HG03571 (cell line): ENCODE measurements around the gene TPX2.
"Not testable (repeated sequence)": the region's sequence is repeated elsewhere in the genome, so short reads cannot be mapped to it uniquely, and the experiment has no call there.

ENCODE experiments used
- ATAC-seq: cut with Tn5 transposase; IDR thresholded peaks from one replicate; pipeline ENCODE4 v1.9.1; 2021; ENCODE audit not compliant: unreplicated experiment

Gene TPX2

GRCh38 chr20:31719644-31720485 lies 19.2 kb upstream of the TPX2 start:
- ATAC-seq: no peak

GRCh38 chr20:31720486-31721407 lies 18.3 kb upstream of the TPX2 start:
- no peak for ATAC-seq

- ATAC-seq: no peak
These were observed 17.5 kb upstream of the TPX2 start for GRCh38 chr20:31721408-31722256.

- no peak for ATAC-seq
These were observed 16.6 kb upstream of the TPX2 start, which contains the start of gene BCL2L1 for GRCh38 chr20:31722257-31723068. BCL2L1 (minus strand) TSS chr20:31722868; CDS start chr20:31722218, 650 bp downstream.

GRCh38 chr20:31723069-31723318 lies 16.1 kb upstream of the TPX2 start:
- no peak for ATAC-seq

GRCh38 chr20:31723319-31724078 lies 15.6 kb upstream of the TPX2 start:
- ATAC-seq: peak; percentile 84

GRCh38 chr20:31731321-31731717 lies 7.8 kb upstream of the TPX2 start:
- no peak for ATAC-seq

- ATAC-seq: no peak
These were observed 474 bp downstream of the TPX2 start for GRCh38 chr20:31739550-31739977.

- ATAC-seq: no peak
These were observed 1.1 kb downstream of the TPX2 start for GRCh38 chr20:31740208-31740607.

- no peak for ATAC-seq
These were observed 1.7 kb downstream of the TPX2 start for GRCh38 chr20:31740656-31741323.

GRCh38 chr20:31746068-31746878 lies 7.2 kb downstream of the TPX2 start:
- no peak for ATAC-seq

- not testable (repeated sequence) for ATAC-seq
These were observed 7.9 kb downstream of the TPX2 start for GRCh38 chr20:31747028-31747427.

GRCh38 chr20:31747640-31748039 lies 8.6 kb downstream of the TPX2 start:
- no peak for ATAC-seq

GRCh38 chr20:31749223-31749622 lies 10.1 kb downstream of the TPX2 start:
- ATAC-seq: no peak

- no peak for ATAC-seq
These were observed 12.0 kb downstream of the TPX2 start for GRCh38 chr20:31751126-31751525.

GRCh38 chr20:31757254-31757653 lies 18.2 kb downstream of the TPX2 start:
- no peak for ATAC-seq

- ATAC-seq: no peak
These were observed 19.4 kb downstream of the TPX2 start for GRCh38 chr20:31758521-31758920.

GRCh38 chr20:31758991-31759390 lies 19.9 kb downstream of the TPX2 start:
- ATAC-seq: no peak
